CD4-positive, alpha-beta T cell (primary cell): ENCODE results near the gene NLGN1. TPM values are rescaled to one million over a fixed set of nuclear protein-coding genes. Genes with fewer than 3 reads are reported as not detected.

ENCODE experiments used
- ATAC-seq: fragments of 200-7000 bp; cut with Tn5 transposase; one replicate; pipeline ENCODE4 v1.10.0; 2022; ENCODE audit warnings: mild to moderate bottlenecking; ENCODE audit not compliant: poor library complexity
- CTCF ChIA-PET: fragments of 350-600 bp; sonication (Branson Sonifier 250); formaldehyde crosslinking; loops from one replicate; lab custom pipeline; 2021; ENCODE audit warnings: antibody characterized with exemption, inconsistent platforms; lab: Charles Lee
- POLR2A ChIA-PET: fragments of 350-600 bp; sonication (Branson Sonifier 250); formaldehyde crosslinking; loops from one replicate; lab custom pipeline; 2021; ENCODE audit warnings: antibody characterized with exemption, inconsistent platforms; lab: Charles Lee
- DNase-seq, 14 experiments: peaks; one replicate each; pipeline ENCODE4 v3.0.0-alpha.2; 2013 to 2020; ENCODE audit warnings: mixed read lengths in 2 of 14
- H3K27ac ChIP-seq, 2 donors: one replicate each; pipeline versions ENCODE4 v1.5.1 to v1.7.0; 2013; ENCODE audit warnings: low read length in 2 of 2, low read depth in 1 of 2, mild to moderate bottlenecking in 1 of 2
- H3K27me3 ChIP-seq, 2 experiments: 1 replicate in 1 of 2; 2 replicates in 1 of 2; pipeline versions ENCODE4 v1.6.1 to v1.7.0; 2013; ENCODE audit warnings: low read length in 2 of 2, control low read depth in 1 of 2, mild to moderate bottlenecking in 1 of 2, moderate library complexity in 1 of 2; ENCODE audit not compliant: insufficient read depth in 2 of 2, control insufficient read depth in 1 of 2
- H3K36me3 ChIP-seq: one replicate; pipeline ENCODE4 v1.6.1; 2013; ENCODE audit warnings: low read length, control low read depth; ENCODE audit not compliant: insufficient read depth
- H3K4me1 ChIP-seq: one replicate; pipeline ENCODE4 v1.6.1; 2013; ENCODE audit warnings: low read length, control low read depth; ENCODE audit not compliant: insufficient read depth
- H3K4me3 ChIP-seq: one replicate; pipeline ENCODE4 v1.5.1; 2013; ENCODE audit warnings: mild to moderate bottlenecking, low read length, moderate library complexity
- H3K9me3 ChIP-seq, 2 experiments: 1 replicate in 1 of 2; 2 replicates in 1 of 2; pipeline versions ENCODE4 v1.6.1 to v1.7.0; 2013; ENCODE audit warnings: low read length in 2 of 2, mild to moderate bottlenecking in 2 of 2, control low read depth in 1 of 2, moderate library complexity in 1 of 2; ENCODE audit not compliant: control insufficient read depth in 1 of 2, insufficient read depth in 1 of 2
- H3K27ac Mint-ChIP-seq: one replicate; pipeline ENCODE4 v1.8.0; 2020; ENCODE audit warnings: mixed read lengths
- H3K27me3 Mint-ChIP-seq: one replicate; pipeline ENCODE4 v1.8.0; 2021; ENCODE audit warnings: mixed read lengths
- H3K36me3 Mint-ChIP-seq: one replicate; pipeline ENCODE4 v1.8.0; 2021; ENCODE audit warnings: low read depth, mixed read lengths
- H3K4me1 Mint-ChIP-seq: one replicate; pipeline ENCODE4 v1.8.0; 2021; ENCODE audit warnings: low read depth, mixed read lengths
- H3K4me3 Mint-ChIP-seq: one replicate; pipeline ENCODE4 v1.8.0; 2020; ENCODE audit warnings: mild to moderate bottlenecking, mixed read lengths
- H3K9me3 Mint-ChIP-seq: one replicate; pipeline ENCODE4 v1.8.0; 2020; ENCODE audit warnings: mixed read lengths
- CTCF ChIP-seq: fragments of 200-600 bp; IDR thresholded peaks from one replicate; pipeline ENCODE4 v1.8.0; 2022; ENCODE audit warnings: antibody characterized with exemption, mild to moderate bottlenecking
- intact Hi-C, 2 experiments: fragments of 100-400 bp; cut with DNase I in 1 of 2; cut with micrococcal nuclease in 1 of 2; formaldehyde crosslinking; loops; one replicate each; pipeline versions ENCODE4 v1.15.1 to v1.9.0; 2023 to 2025; cut with DNase I, micrococcal nuclease
- total RNA-seq, 174 experiments: library from RNA in 2 of 174; stranded (reverse) in 2 of 174; gene quantifications; one replicate each; pipeline ENCODE4 v1.2.3 and lab custom pipeline; 2021 to 2026

NLGN1 gene
- total RNA-seq, 2 experiments from 2014 or later = not detected

DNA sequence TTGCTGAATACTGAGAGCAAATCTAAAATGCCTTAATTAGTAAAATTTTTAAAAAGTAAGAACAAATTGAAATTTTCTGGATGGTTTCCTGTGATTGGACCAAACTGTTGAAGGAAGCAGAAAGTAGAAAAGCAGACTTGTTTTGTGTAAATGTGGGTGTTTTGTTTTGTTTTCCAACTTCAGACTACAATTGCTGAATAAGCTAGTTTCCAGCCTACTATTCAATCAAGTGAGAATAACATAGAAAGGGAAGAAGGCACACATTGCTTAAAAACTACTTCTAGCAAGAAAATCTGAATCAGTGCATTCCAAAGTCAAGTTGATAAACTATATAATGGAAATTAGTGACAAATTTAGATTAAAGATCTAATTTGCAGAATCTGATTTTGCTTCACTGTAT is 519.3 kb downstream of the NLGN1 start:
- H3K9me3 ChIP-seq = no peaks in the 10 kb centered on the region
- no peak overlapping the region for H3K4me3 Mint-ChIP-seq
- no peaks in the 10 kb centered on the region for H3K27me3 ChIP-seq
- POLR2A ChIA-PET = no interaction called here
- ATAC-seq = no peak
- H3K27ac Mint-ChIP-seq = no peak overlapping the region
- no peaks in the 10 kb centered on the region for H3K4me1 ChIP-seq
- peaks cover 2% of the 10 kb centered on the region for H3K9me3 Mint-ChIP-seq
- TF ChIP-seq CTCF = no peak
- H3K27me3 Mint-ChIP-seq = no peaks in the 10 kb centered on the region
- no peaks in the 10 kb centered on the region for H3K4me1 Mint-ChIP-seq
- no peak for DNase-seq
- H3K27ac ChIP-seq = no peak overlapping the region
- intact Hi-C loops = no loop called here
- CTCF ChIA-PET = interaction anchor here (1.2 kb wide), 1 partner anchor 15 kb away, joined by 3 read pairs; no protein-coding TSS in a partner anchor
- no peaks in the 10 kb centered on the region for H3K36me3 Mint-ChIP-seq
- H3K4me3 ChIP-seq = no peak overlapping the region
- no peaks in the 10 kb centered on the region for H3K36me3 ChIP-seq

DNA sequence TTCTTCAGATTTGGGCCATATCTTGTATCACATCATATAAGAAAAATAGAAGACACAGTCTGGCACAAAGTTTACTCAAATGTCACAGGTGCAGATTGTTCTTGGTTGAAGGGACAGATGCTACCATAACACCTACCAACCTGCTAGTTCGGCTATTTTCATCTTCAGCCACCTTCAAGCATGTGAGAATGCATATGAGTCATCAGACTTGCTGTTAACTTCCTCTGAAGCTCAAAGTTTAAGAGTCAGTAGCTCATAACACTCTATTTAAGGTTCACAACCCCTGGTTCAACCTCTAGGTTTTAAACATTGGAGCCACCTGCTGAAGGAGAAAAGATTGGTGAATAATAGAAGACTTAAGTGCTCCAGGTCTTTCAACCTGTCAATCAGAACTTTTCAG is 522.8 kb downstream of the NLGN1 start:
- no peaks in the 10 kb centered on the region for H3K27me3 ChIP-seq
- H3K9me3 Mint-ChIP-seq = no peaks in the 10 kb centered on the region
- no peak for TF ChIP-seq CTCF
- no peaks in the 10 kb centered on the region for H3K4me1 ChIP-seq
- DNase-seq (no peak), ATAC-seq (no peak)
- H3K4me1 Mint-ChIP-seq = no peaks in the 10 kb centered on the region
- no peak overlapping the region for H3K27ac ChIP-seq
- CTCF ChIA-PET = no interaction called here
- POLR2A ChIA-PET = no interaction called here
- no peaks in the 10 kb centered on the region for H3K36me3 ChIP-seq
- intact Hi-C loops = no loop called here
- no peak overlapping the region for H3K4me3 Mint-ChIP-seq
- H3K27ac Mint-ChIP-seq = no peak overlapping the region
- H3K27me3 Mint-ChIP-seq = no peaks in the 10 kb centered on the region
- H3K4me3 ChIP-seq = no peak overlapping the region
- H3K9me3 ChIP-seq = no peaks in the 10 kb centered on the region
- H3K36me3 Mint-ChIP-seq = no peaks in the 10 kb centered on the region

- TF ChIP-seq CTCF = no peak
- Mint-ChIP-seq H3K27ac (no peak overlapping the region), H3K36me3 (no peaks in the 10 kb centered on the region), H3K4me1 (no peaks in the 10 kb centered on the region), H3K4me3 (no peak overlapping the region), H3K9me3 (no peaks in the 10 kb centered on the region), H3K27me3 (no peaks in the 10 kb centered on the region)
- no peak overlapping the region for H3K27ac ChIP-seq
- POLR2A ChIA-PET = no interaction called here
- CTCF ChIA-PET = no interaction called here
- ATAC-seq = no peak
- H3K27me3 ChIP-seq = no peaks in the 10 kb centered on the region
- H3K9me3 ChIP-seq = no peaks in the 10 kb centered on the region
- no peak for DNase-seq
- no peaks in the 10 kb centered on the region for H3K36me3 ChIP-seq
- intact Hi-C loops = no loop called here
- no peak overlapping the region for H3K4me3 ChIP-seq
- no peaks in the 10 kb centered on the region for H3K4me1 ChIP-seq
Observed at GRCh38 chr3:173921732-173922131, 524.2 kb downstream of the NLGN1 start.
